Stimulated activated CD8-positive, alpha-beta memory T cell treated with anti-CD3 and anti-CD28 coated beads, Interleukin-12 subunit alpha, Interleukin-12 subunit beta, amount 100 ng/mL, for 4 hours (primary cell): ENCODE data around the gene UBE2S.
"Not testable (repeated sequence)": the region's sequence is repeated elsewhere in the genome, so short reads cannot be mapped to it uniquely, and the experiment has no call there.

Experiments
- DNase-seq: peaks from one replicate; pipeline ENCODE4 v3.0.0-alpha.2; 2020; ENCODE audit warnings: low read depth

The UBE2S gene

GRCh38 chr19:55406091-55406825 is 1.3 kb downstream of the UBE2S start:
- no peak for DNase-seq

DNA sequence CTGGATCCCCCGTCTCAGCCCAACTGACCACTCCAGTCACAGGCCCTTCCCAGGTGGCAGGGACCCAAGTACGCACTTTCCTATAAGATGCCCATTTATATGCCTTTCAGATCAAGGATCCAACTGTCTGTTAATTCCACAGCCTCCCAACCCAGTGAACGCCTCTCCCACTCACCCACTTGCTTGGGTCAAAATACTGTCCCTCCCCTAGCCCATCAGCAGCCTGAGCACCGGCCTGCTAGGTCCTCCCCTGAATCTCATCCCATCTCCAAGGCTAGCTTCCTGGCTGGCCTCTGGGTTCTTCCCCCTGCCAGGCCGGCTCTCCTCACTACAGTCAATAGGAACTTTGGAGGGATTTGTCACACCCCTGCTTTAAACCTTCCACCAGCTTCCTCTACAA is 1.9 kb downstream of the UBE2S start:
- no peak for DNase-seq

GRCh38 chr19:55402509-55402908 is 5.1 kb downstream of the UBE2S start:
- no peak for DNase-seq

- not testable (repeated sequence) for DNase-seq
These were observed 6.2 kb downstream of the UBE2S start for GRCh38 chr19:55401390-55401789.

DNA sequence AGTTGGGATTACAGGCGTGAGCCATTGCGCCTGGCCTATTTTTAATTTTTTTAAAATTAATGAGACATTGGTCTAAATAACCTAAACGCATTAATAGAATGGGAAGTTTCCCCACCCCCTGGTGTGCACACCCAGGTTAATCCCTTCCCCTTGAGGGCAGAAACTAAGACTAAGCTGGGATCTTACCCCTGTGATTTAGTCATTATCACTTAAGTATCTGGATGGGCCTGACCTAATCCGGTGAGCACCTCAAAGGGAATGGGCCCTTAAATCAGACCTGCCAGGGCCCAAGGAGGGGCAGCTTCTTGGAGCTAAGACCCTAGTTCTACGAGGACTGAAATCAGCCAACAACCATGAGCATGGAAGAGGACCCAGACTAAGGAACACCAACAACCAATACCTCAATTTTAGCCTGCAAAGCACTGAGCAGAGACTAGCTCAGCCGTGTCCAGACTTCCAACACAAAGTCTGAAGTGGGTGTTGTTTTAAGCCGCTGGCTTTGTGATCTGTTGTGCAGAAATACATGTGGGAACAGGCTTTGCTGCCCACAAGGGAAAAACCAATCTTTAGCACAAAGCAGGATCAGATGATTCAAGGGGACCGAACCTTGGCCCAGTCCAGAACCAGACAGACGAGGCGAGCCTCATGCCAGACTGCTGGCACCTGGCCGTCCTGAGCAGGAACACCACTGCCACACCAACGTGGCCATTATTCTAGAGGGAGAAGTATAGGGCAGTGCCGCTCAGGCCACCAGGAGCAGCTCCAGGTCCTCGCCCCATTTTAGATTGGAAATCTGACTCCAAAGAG is 7.1 kb downstream of the UBE2S start:
- no peak for DNase-seq

GRCh38 chr19:55398200-55398925 is 9.2 kb downstream of the UBE2S start:
- no peak for DNase-seq

DNA sequence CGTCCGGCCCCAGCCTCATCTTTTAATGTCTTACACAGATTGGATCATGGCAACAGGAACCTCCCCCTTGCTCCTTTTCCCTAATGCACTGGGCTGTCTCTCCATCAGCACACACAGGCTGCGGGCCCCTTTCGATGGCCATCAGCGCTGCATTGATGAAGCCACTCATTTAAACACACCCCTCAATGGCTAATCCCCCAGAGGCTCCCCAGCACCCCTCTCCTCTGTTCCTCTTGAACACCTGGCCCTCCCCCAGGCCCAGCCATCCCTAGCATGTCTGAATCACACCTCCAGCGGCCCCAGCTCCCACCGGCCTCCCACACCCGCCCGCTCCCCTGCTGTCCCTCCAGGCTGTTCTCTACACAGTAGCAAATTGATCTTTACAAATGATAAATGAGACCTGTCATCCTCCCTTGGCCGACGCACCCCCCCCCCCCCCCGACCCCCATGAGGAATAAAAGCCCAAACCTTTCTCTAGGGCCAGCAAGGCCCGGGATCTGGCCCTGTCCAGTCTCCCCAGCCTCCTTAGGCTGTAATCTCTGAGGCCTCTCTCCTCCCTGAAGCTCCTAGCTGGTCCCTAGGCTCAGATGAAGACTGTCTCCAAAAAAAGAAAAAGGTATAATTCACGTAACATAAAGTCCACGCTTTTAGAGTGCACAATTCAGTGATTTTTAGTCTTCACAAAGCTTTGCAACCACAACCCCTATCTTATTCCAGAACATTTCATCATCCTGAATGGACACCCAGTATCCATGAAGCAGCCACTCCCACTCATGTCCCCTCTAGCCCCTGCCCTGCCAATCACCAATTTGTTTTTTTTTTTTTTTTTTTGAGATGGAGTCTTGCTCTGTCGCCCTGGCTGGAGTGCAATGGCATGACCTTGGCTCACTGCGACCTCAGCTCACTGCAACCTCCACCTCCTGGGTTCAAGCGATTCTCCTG is 14.5 kb downstream of the UBE2S start:
- DNase-seq: no peak

GRCh38 chr19:55391702-55392615 is 15.6 kb downstream of the UBE2S start:
- no peak for DNase-seq

- DNase-seq: no peak
These were observed 16.4 kb downstream of the UBE2S start for GRCh38 chr19:55391191-55391670.

GRCh38 chr19:55390461-55390880 is 17.1 kb downstream of the UBE2S start:
- DNase-seq: no peak

DNA sequence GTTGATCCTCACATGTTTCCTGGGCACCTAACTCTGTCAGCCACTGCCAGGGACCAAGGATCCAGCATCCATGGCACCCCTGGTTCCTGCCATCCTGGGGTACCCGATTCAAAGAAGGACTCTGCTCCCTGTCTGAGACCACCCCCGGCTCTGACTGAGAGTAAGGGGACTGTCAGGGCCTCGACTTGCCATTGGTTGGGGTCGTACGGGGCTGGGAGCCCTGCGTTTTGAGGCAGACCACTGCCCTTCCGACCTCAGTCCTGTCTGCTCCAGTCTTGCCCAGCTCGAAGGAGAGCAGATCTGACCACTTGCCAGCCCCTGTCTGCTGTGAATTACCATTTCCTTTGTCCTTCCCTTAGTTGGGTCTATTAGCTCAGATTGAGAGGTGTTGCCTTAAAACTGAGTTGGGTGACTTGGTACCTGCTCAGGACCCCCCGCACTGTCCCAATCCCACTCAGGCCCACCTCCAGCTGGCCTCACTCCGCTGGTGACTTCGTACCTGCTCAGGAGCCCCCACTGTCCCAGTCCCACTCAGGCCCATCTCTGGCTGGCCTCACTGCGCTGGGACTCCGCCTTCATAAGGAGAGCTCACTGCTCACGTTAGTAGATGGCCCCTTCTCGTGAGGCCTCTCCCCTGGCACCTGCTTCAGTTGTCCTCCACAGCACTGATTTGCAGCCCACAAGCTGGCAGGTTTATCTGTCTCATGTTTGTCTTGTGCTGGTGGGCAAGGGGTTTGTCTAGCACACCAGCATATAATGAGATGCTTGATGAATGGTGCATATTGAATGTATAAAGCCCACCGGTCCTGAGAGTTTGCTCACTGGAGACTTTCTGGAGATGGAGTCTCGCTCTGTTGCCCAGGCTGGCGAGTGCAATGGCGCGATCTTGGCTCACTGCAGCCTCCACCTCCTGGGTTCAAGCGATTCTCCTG is 17.9 kb downstream of the UBE2S start:
- no peak for DNase-seq

GRCh38 chr19:55387736-55388497 is 19.7 kb downstream of the UBE2S start:
- no peak for DNase-seq

DNA sequence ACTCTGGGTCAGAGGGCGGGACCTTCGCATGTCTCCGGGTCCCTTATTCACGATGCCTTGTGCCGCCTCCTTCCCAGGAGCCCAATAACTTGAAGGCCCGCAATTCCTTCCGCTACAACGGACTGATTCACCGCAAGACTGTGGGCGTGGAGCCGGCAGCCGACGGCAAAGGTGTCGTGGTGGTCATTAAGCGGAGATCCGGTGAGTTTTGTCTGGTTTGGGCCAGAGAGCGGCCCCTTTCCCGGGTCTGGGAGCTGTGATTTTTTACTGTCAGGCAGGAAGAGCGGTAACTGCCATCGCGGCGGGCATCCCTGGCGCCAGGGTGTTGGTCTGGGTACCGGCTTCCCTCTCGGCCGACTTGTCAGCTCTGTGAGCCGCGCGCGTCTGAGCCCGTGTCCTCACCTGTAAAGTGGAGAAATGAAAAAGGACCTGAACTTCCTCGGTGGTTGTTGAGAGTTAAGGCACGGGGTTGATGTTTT is 21.1 kb downstream of the UBE2S start:
- no peak for DNase-seq

DNA sequence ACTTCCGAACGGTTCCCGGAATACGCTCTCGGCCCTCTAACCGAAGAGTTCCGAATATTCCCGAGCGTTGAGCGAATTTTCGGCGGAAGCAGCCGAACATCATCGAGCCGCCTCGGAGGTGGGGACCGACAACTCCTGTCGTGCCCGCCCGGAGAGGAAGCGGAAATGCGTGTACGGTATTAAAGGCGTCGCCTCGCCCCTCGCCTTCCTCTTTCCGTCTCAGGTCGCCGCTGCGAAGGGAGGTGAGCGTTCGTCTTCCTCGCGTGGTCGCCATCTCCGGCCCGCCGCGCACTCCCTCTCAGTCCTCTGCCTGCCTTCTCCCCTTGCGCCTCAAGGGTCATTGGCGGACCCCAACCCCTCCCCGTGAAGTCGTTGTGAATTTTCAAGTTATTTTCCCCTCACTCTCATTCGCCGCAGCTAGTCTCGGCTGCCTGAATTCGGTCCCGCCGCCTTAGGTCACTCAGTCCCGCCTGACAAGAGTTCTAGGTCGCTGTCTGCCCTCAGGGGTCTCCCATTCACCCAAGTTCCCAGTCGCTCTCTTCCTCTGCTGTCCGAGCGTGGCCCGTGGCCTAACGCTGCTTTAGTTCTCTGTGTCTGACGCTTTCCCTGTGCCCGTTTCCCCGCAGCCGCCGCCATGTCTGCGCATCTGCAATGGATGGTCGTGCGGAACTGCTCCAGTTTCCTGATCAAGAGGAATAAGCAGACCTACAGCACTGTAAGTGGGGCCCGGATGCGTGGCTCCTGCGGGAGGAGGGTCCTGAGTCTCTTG is 21.7 kb downstream of the UBE2S start, which contains the start of gene RPL28:
Gene RPL28 (plus strand): TSS at position 209 of the 769 bp plus-strand sequence. CDS start 426 bp downstream, at position 635.
- peak; percentile 96 for DNase-seq

DNA sequence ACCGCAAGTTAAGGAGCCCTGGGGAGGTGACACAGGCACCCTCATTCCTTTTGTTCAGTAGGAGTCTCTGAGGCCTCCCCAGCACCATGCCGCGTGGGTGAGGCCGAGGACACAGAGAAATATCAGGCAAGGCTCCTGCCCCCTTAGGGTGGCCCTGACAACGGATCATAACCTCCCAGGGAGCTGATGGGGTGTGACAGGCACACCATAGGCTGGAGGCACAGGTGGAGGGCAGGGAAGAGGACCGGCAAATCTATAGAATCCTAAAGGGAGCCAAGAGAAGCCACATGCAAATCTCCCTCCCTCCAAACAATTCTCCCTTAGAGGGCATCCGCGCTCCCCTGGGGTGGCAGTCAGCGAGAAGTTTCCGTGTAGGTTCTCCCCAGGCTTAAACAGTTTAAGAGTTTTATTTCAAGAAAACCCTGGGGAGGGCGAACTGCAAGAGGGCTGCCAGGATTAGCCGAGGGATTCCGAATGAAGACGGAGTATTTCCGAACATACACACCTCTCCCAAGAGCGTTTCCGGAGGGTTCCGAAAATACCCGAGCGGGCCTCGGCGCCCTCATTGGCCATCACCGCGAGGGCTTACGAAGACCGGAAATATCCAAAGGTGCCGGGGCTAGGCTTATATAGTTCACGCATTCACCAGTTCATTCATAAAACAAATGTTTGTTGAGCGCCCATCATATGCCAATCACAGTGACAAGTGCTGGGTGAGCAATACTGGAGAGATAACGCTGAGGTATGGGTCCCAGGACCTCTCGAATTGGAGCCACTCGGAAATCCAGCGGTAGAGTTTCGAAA is 22.5 kb downstream of the UBE2S start:
- peak; percentile 83 for DNase-seq

GRCh38 chr19:55384131-55384919 is 23.3 kb downstream of the UBE2S start, which contains the start of gene TMEM238:
TMEM238 (minus strand) TSS chr19:55384292; CDS start chr19:55384259, 33 bp downstream.
- no peak for DNase-seq
